DND-41 (cell line): ENCODE results near the gene DIS3L2.

Experiments used
- CTCF ChIP-seq: IDR thresholded peaks from 2 replicates; pipeline ENCODE4 v1.5.1; 2012; ENCODE audit warnings: borderline replicate concordance, low read length, moderate library complexity, mild to moderate bottlenecking; ENCODE audit not compliant: poor library complexity, severe bottlenecking; ENCODE audit errors: extremely low read depth
- EZH2 ChIP-seq: IDR thresholded peaks from 3 replicates; pipeline ENCODE4 v1.6.1; 2012; ENCODE audit warnings: borderline replicate concordance, low read depth, mild to moderate bottlenecking, moderate library complexity, low read length, inconsistent platforms; ENCODE audit not compliant: severe bottlenecking

GRCh38 chr2:232075859-232076258 lies 114.3 kb downstream of the DIS3L2 start:
- TF ChIP-seq EZH2 (no peak), CTCF (no peak)
